Effector memory CD8-positive, alpha-beta T cell (primary cell): ENCODE data around the gene MSI2.

Experiments
- ATAC-seq: fragments of 150-1000 bp; cut with Tn5 transposase; replicated peaks from 2 replicates; pipeline ENCODE4 v1.10.0; 2021; ENCODE audit warnings: mild to moderate bottlenecking, moderate library complexity
- DNase-seq, 3 experiments: peaks; one replicate each; pipeline ENCODE4 v3.0.0; 2021
- H3K27ac Mint-ChIP-seq, 2 donors: one replicate each; pipeline ENCODE4 v1.8.0; 2022; ENCODE audit warnings: mild to moderate bottlenecking in 2 of 2, mixed read lengths in 2 of 2, moderate library complexity in 2 of 2
- H3K27me3 Mint-ChIP-seq, 2 donors: one replicate each; pipeline ENCODE4 v1.8.0; 2022; ENCODE audit warnings: mixed read lengths in 2 of 2
- H3K36me3 Mint-ChIP-seq: one replicate; pipeline ENCODE4 v1.8.0; 2022; ENCODE audit warnings: mild to moderate bottlenecking, moderate library complexity, mixed read lengths; ENCODE audit not compliant: insufficient read depth
- H3K4me1 Mint-ChIP-seq, 2 donors: one replicate each; pipeline ENCODE4 v1.8.0; 2022; ENCODE audit warnings: low read depth in 2 of 2, mixed read lengths in 2 of 2
- H3K4me3 Mint-ChIP-seq, 2 donors: one replicate each; pipeline ENCODE4 v1.8.0; 2022; ENCODE audit warnings: mild to moderate bottlenecking in 2 of 2, mixed read lengths in 2 of 2, moderate library complexity in 2 of 2
- H3K9me3 Mint-ChIP-seq, 2 donors: one replicate each; pipeline ENCODE4 v1.8.0; 2022; ENCODE audit warnings: mixed read lengths in 2 of 2

MSI2 gene

GRCh38 chr17:57391857-57392471 is 135.6 kb downstream of the MSI2 start:
- peaks cover 16 to 20% of the 10 kb centered on the region in 2 donors for H3K4me1 Mint-ChIP-seq
- peaks cover 3% of the 10 kb centered on the region for H3K36me3 Mint-ChIP-seq
- H3K4me3 Mint-ChIP-seq: no peak overlapping the region

DNA sequence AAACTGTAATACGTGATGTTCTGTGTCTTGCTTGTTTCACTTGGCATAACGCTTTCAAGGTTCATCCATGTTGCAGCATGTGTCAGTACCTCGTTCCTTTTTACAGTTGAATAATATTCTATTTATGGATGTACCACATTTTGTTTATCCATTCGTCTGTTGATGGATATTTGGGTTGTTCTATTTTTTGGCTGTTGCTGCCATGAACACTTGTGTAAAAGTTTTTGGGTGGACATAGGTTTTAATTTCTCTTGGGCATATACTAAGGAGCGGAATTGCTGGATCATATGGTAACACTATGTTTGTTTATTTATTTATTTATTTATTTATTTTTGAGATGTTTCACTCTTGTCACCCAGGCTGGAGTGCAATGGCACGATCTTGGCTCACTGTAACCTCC is 137.0 kb downstream of the MSI2 start:
- Mint-ChIP-seq H3K9me3 (no peaks in the 10 kb centered on the region), H3K27me3 (no peaks in the 10 kb centered on the region), H3K36me3 (peaks cover 3% of the 10 kb centered on the region), H3K27ac (no peak overlapping the region), H3K4me3 (no peak overlapping the region), H3K4me1 (peaks cover 21 to 24% of the 10 kb centered on the region in 2 donors)
- DNase-seq: no peak
- no peak for ATAC-seq

More at GRCh38 chr17:57391857-57392471, 135.6 kb downstream of the MSI2 start:
- Mint-ChIP-seq H3K9me3 (peaks cover 2 to 7% of the 10 kb centered on the region in 2 donors), H3K27me3 (no peaks in the 10 kb centered on the region), H3K27ac (no peak overlapping the region)
- no peak for DNase-seq
- no peak for ATAC-seq

DNA sequence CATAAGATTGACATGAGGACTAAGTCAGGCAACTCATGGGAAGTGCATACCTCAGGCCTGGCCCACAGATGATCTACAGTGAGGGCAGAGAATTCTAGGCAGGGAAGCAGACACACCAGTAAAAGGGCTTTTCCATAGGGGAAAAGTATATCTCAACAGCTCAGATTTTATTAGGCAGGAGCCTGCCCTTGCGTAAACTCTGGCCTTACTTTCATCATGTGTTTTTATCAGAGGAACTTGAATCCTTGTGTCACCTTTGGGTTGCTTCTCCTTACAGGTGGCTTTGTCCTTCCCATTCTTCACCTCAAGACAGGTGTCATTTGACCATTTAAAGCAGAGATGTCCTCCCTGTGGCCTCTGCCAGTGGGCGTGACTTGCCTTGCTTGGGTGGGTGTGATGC is 138.1 kb downstream of the MSI2 start:
- ATAC-seq: no peak
- peaks cover 18 to 23% of the 10 kb centered on the region in 2 donors for H3K4me1 Mint-ChIP-seq
- no peak overlapping the region for H3K27ac Mint-ChIP-seq
- H3K36me3 Mint-ChIP-seq: peaks cover 3% of the 10 kb centered on the region
- H3K4me3 Mint-ChIP-seq: no peak overlapping the region
- no peak for DNase-seq
- H3K27me3 Mint-ChIP-seq: no peaks in the 10 kb centered on the region
- H3K9me3 Mint-ChIP-seq: no peaks in the 10 kb centered on the region

- Mint-ChIP-seq H3K27ac (no peak overlapping the region), H3K27me3 (no peaks in the 10 kb centered on the region), H3K9me3 (no peaks in the 10 kb centered on the region), H3K4me3 (no peak overlapping the region), H3K36me3 (peaks cover 3% of the 10 kb centered on the region), H3K4me1 (peaks cover 18 to 27% of the 10 kb centered on the region in 2 donors)
- ATAC-seq (no peak), DNase-seq (no peak)
These were observed 139.5 kb downstream of the MSI2 start for GRCh38 chr17:57395721-57396321.

DNA sequence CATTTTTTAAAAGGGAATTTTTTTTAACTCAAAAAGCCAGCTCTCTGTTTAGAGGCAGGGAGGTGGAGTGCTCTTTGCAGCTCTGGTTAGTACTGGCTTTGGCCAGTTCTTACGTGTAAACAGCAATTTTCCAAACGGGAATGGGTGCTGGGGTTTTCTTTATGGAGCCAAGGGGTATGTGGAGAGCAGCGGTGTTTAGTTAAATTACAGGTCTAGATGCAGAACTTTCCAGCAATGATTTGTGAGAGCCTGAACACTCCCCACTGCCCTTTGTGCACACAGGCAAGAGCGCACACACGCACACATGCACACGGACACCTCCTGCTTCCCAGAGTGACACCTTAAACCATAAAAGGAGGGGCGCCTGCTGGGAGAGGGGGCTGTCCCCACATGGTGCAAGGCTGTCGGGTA is 140.2 kb downstream of the MSI2 start:
- DNase-seq: no peak
- H3K4me3 Mint-ChIP-seq: no peak overlapping the region
- no peak for ATAC-seq
- H3K27me3 Mint-ChIP-seq: no peaks in the 10 kb centered on the region
- peak overlapping the region in 1 of 2 donors; percentile 26 for H3K27ac Mint-ChIP-seq
- peaks cover 7% of the 10 kb centered on the region for H3K36me3 Mint-ChIP-seq
- no peaks in the 10 kb centered on the region for H3K9me3 Mint-ChIP-seq
- H3K4me1 Mint-ChIP-seq: peaks cover 18 to 30% of the 10 kb centered on the region in 2 donors

- DNase-seq (no peak), ATAC-seq (no peak)
- no peaks in the 10 kb centered on the region for H3K9me3 Mint-ChIP-seq
- no peaks in the 10 kb centered on the region for H3K27me3 Mint-ChIP-seq
- no peak overlapping the region for H3K4me3 Mint-ChIP-seq
- peak overlapping the region in 1 of 2 donors; percentile 38 for H3K27ac Mint-ChIP-seq
- peaks cover 11% of the 10 kb centered on the region for H3K36me3 Mint-ChIP-seq
- H3K4me1 Mint-ChIP-seq: peaks cover 18 to 35% of the 10 kb centered on the region in 2 donors
These were observed 141.1 kb downstream of the MSI2 start for GRCh38 chr17:57397402-57397801.

GRCh38 chr17:57399690-57400089 is 143.4 kb downstream of the MSI2 start:
- ATAC-seq: no peak
- peaks cover 11% of the 10 kb centered on the region for H3K36me3 Mint-ChIP-seq
- H3K27me3 Mint-ChIP-seq: no peaks in the 10 kb centered on the region

DNA sequence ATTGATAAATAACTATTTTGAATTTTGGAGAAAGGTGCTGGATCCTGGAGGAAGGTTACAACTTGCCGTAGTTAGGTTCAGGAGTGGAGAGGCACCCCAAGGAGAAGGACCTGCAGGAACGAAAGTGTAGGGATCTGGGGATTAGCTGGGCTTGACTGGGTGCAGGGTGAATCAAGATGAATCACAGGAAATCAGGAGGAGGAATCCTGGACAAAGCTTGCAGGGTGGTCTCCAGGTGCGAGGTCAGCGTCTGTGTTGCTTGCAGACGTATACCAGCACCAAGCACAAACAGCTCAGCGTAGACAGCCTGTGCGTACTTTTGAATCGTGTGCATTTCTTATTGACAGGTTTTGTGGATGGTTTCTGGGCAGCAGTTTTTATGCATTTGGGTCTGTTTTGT is 144.3 kb downstream of the MSI2 start:
- Mint-ChIP-seq H3K27ac (peak overlapping the region in 1 of 2 donors; percentile 12), H3K36me3 (peaks cover 11% of the 10 kb centered on the region), H3K27me3 (no peaks in the 10 kb centered on the region), H3K4me1 (peaks cover 16 to 27% of the 10 kb centered on the region in 2 donors), H3K9me3 (no peaks in the 10 kb centered on the region), H3K4me3 (no peak overlapping the region)
- ATAC-seq (no peak), DNase-seq (no peak)

More at GRCh38 chr17:57399690-57400089, 143.4 kb downstream of the MSI2 start:
- Mint-ChIP-seq H3K27ac (no peak overlapping the region), H3K4me1 (peaks cover 22 to 36% of the 10 kb centered on the region in 2 donors), H3K9me3 (no peaks in the 10 kb centered on the region), H3K4me3 (no peak overlapping the region)
- DNase-seq: no peak

GRCh38 chr17:57401556-57402488 is 145.5 kb downstream of the MSI2 start:
- no peak for ATAC-seq
- H3K9me3 Mint-ChIP-seq: no peaks in the 10 kb centered on the region
- peaks cover 11% of the 10 kb centered on the region for H3K36me3 Mint-ChIP-seq
- H3K4me1 Mint-ChIP-seq: peaks cover 16 to 38% of the 10 kb centered on the region in 2 donors
- no peaks in the 10 kb centered on the region for H3K27me3 Mint-ChIP-seq
- peak overlapping the region in 1 of 2 donors; percentile 38 for H3K27ac Mint-ChIP-seq
- no peak overlapping the region for H3K4me3 Mint-ChIP-seq
- DNase-seq: no peak

GRCh38 chr17:57402681-57403180 is 146.4 kb downstream of the MSI2 start:
- no peak overlapping the region for H3K27ac Mint-ChIP-seq
- H3K4me3 Mint-ChIP-seq: no peak overlapping the region
- DNase-seq (no peak), ATAC-seq (no peak)
- H3K4me1 Mint-ChIP-seq: peaks cover 18 to 45% of the 10 kb centered on the region in 2 donors
- peaks cover 11% of the 10 kb centered on the region for H3K36me3 Mint-ChIP-seq
- no peaks in the 10 kb centered on the region for H3K9me3 Mint-ChIP-seq
- H3K27me3 Mint-ChIP-seq: no peaks in the 10 kb centered on the region

DNA sequence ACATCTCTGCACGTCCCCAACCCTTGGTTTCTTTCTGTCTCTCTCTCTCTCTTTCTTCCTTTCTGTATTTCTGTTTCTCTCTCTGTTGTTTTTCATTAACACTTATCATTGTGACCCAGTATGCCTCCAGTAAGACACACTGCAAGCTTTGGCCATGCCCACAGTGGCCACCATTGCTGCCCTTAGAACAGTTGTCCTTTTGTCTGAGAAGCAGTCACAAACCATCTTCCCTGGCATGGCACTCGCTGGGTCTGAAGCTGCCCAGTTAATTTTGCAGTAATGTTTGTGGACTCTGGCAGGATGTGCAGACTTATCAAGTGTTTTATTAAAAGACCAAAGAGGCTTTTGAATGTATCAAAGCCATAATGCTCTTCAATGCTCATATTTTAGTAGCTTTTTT is 146.9 kb downstream of the MSI2 start:
- Mint-ChIP-seq H3K27ac (no peak overlapping the region), H3K27me3 (no peaks in the 10 kb centered on the region), H3K4me1 (peaks cover 18 to 45% of the 10 kb centered on the region in 2 donors), H3K9me3 (no peaks in the 10 kb centered on the region), H3K36me3 (peaks cover 11% of the 10 kb centered on the region), H3K4me3 (no peak overlapping the region)
- ATAC-seq: no peak
- no peak for DNase-seq

DNA sequence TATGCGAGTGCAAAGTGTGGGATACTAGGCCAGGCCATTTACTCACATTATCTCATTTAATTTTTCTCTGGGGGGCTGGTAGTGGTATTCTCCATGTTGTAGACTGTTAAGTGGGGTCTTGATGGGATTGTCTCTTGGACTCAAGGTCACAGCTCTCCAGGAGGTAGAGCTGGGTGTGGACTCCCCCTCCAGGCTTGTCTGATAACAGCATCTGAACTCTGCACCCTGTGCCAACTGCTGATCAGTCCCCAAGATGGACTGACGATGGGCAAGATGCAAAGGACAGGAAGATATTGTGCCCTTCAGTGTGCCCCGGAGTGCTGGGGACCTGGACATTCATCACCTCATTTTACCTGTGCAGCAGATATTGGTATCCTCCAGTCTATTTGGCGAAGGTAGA is 147.8 kb downstream of the MSI2 start:
- no peaks in the 10 kb centered on the region for H3K27me3 Mint-ChIP-seq
- H3K9me3 Mint-ChIP-seq: no peaks in the 10 kb centered on the region
- H3K36me3 Mint-ChIP-seq: peaks cover 11% of the 10 kb centered on the region
- ATAC-seq (no peak), DNase-seq (no peak)
- no peak overlapping the region for H3K4me3 Mint-ChIP-seq
- peaks cover 17 to 49% of the 10 kb centered on the region in 2 donors for H3K4me1 Mint-ChIP-seq
- no peak overlapping the region for H3K27ac Mint-ChIP-seq

- ATAC-seq: no peak
- Mint-ChIP-seq H3K9me3 (no peaks in the 10 kb centered on the region), H3K27me3 (no peaks in the 10 kb centered on the region), H3K4me3 (no peak overlapping the region), H3K4me1 (peaks cover 17 to 50% of the 10 kb centered on the region in 2 donors), H3K27ac (no peak overlapping the region), H3K36me3 (peaks cover 13% of the 10 kb centered on the region)
- no peak for DNase-seq
These were observed 148.6 kb downstream of the MSI2 start for GRCh38 chr17:57404795-57405490.
